Dermis lymphatic vessel endothelial cell (primary cell): ENCODE results near the gene TUB. TPM values are rescaled to one million over a fixed set of nuclear protein-coding genes. Genes with fewer than 3 reads are reported as not detected.

Source experiments
- total RNA-seq: library from RNA; depleted of rRNA; stranded (reverse); fragments of >200 nt; gene quantifications from 2 replicates; pipeline ENCODE4 v1.2.1, GENCODE V29; 2014

Gene TUB
- total RNA-seq, result 0.11 and 0.77 TPM in 2 replicates

GRCh38 chr11:8080674-8081590 lies at the start of gene TUB:
TUB (plus strand) TSS chr11:8081211; CDS start chr11:8081511, 300 bp downstream.

Other genes starting within 250 kb of the TUB start
- gene OR10A6, start 149.9 kb upstream of the TUB start, total RNA-seq, result not detected in 2 replicates
- gene OR10A3, start 139.5 kb upstream of the TUB start, total RNA-seq, result not detected in 2 replicates
- gene NLRP10, start 115.8 kb upstream of the TUB start, total RNA-seq, result under 0.01 TPM in 1 of 2 replicates, not detected in the other
- 244 TPM in 2 replicates for gene EIF3F, start 93.9 kb upstream of the TUB start, total RNA-seq
- not detected in 2 replicates for gene RIC3, start 87.8 kb downstream of the TUB start, total RNA-seq
- gene LMO1, start 182.7 kb downstream of the TUB start, total RNA-seq, result not detected in 2 replicates